Activated CD8-positive, alpha-beta memory T cell treated with anti-CD3 and anti-CD28 coated beads for 4 hours (primary cell): ENCODE data around the gene MT1F.

Experiments
- DNase-seq, 2 donors: peaks; one replicate each; pipeline ENCODE4 v3.0.0-alpha.2; 2020; ENCODE audit warnings: low read depth in 2 of 2

The MT1F gene

GRCh38 chr16:56700195-56700594, 42.4 kb downstream of the MT1F start:
- DNase-seq, result no peak

- DNase-seq, result no peak
Measured at GRCh38 chr16:56700631-56701030, 42.9 kb downstream of the MT1F start.

- no peak for DNase-seq
Measured at GRCh38 chr16:56701534-56701933, 43.8 kb downstream of the MT1F start.

GRCh38 chr16:56702836-56703235, 45.1 kb downstream of the MT1F start:
- DNase-seq, result no peak
